HG03442 (cell line): ENCODE results near the gene MDGA2.
"Not testable (repeated sequence)": the region's sequence is repeated elsewhere in the genome, so short reads cannot be mapped to it uniquely, and the experiment has no call there.

ENCODE experiments used
- ATAC-seq: cut with Tn5 transposase; IDR thresholded peaks from one replicate; pipeline ENCODE4 v1.9.1; 2021; ENCODE audit warnings: mild to moderate bottlenecking, moderate library complexity; ENCODE audit not compliant: unreplicated experiment

Gene MDGA2

DNA sequence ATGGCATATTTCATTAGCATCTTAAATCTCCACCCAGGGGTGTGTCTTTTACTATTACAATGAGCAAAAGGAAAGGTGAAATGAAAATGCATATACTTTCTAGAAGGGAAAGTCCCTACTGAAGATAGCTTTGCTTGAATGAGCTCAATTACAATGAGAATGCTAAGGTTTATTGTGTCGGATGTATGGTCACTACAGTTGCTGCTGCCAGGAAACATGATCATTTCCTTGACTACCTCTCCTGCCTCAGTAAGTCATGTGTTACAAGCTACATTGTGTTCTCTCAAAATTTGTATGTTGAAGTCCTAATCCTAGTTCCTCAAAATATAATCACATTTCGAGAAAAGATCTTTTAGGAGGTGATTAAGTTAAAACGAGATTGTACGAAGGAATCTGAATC, 322.2 kb downstream of the MDGA2 start:
- ATAC-seq: no peak

DNA sequence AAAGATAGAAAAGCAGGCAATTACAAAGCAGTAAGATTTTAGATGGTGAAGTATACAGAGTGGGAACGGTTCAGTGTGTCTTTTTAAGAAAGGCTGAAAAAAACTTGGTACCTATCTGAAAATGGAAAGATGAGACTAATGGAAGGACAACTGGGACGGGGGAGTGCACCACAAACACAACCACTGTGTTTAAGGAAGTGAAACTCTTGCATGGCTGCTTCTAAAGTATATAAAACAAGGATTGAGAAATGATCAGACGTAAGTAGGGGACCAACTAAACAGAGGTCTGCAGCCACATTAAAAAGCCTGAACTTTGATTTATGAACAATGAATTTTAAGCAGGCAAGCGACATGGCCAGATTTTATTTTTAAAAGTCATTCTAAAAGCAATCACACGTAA, 328.6 kb downstream of the MDGA2 start:
- peak; percentile 57 for ATAC-seq

DNA sequence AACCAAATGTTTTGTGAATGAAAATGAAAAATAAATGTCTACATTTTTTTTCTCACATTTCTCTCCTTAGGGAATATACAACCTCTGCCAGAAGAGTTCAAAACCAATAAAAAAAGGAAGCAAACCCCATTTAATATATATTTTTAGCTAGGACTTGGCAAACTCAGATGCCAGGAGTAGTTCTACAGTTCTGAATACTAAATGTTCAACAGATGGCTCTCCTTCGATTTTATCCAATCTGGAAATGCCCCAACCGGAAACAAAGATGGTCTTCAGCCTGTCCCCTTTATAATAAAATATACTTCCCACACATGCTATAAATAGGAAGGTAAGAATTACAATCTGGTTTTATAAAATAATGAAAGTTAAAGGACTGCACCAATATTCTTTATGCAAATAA, 330.4 kb downstream of the MDGA2 start:
- no peak for ATAC-seq

DNA sequence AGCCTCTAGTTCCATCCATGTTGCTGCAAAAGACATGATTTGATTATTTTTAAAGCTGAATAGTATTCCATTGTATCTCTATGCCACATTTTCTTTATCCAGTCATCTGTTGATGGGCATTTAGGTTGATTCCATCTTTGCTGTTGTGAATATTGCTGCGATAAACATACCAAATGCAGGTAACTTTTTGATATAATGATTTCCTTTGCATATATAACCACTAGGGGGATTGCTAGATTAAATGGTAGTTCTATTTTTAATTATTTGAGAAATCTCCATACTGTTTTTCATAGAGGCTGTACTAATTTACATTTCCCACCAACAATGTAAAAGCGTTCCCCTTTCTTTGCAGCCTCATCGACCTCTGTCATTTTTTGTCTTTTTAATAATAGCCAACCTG, 342.5 kb downstream of the MDGA2 start:
- no peak for ATAC-seq

DNA sequence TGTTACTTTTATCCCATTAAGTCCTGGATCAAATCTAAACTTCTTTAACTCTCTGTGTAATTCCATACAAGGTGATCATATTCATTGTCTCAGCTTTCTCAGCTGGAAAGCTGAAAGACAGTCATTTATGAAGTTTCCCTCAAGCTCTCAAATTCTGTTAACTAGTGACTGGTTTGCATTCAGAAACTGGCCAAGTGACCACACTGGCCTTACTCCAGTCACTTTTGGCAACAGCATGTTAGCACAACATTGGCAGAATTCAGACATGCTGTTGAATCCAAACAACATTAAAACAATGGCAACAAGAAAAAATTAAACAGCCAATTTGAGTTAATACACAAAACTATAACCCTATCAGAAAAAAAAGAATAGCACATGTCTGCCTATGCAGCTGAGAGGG, 343.3 kb downstream of the MDGA2 start:
- ATAC-seq: no peak

DNA sequence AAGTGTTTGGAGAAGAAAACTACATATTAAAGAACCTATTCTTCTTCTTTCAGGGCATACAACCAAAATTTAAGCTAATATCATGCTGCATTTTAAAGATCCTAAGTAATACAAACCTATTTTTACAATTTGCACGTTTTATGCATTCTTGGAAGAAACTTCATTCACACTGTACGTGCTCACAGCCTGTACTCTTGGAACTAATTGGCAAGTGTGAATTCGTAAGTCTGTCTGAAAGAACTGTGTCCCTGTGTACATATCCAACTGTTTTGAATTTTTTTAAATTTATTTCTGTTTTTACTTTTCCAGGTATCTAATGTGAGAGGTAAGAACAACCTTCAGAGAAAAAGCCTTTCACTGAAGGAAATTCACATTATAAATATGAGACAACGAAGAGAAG, 347.0 kb downstream of the MDGA2 start:
- no peak for ATAC-seq

DNA sequence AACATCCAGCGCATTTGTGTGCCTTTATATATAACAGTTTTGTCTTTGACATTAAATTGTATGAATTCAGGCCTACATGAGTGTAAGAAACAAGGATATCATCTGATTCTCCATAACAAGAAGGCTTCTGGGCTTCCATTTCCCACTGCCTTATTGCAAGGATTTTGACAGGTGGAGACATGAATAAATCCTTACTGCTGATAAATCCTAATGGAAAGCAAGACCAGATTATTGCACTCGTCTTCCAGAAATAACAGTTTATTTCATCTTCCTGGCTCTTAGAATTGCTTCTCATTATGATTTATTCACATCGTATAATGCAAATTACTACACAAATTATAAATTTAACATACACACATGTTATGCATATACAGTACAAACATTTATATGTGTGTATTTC, 348.1 kb downstream of the MDGA2 start:
- no peak for ATAC-seq

DNA sequence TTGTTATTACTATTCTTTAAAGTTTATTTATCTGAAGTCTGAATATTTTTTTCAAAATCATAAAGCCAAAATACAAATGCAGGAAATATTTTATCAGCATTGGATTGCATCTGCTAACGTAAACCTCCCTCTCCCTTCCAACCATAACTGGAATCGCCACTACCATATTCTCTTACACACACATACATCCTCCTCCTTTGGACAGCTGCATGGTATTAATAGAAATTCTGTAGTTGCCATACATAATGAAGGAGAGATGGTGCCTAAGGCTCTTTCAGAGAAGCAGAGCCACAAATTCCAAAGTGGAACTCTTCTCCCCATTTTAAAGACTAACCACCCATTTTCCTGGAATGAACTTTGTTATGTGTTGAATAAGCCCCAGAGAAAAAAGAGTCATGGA, 352.7 kb downstream of the MDGA2 start:
- ATAC-seq: no peak

DNA sequence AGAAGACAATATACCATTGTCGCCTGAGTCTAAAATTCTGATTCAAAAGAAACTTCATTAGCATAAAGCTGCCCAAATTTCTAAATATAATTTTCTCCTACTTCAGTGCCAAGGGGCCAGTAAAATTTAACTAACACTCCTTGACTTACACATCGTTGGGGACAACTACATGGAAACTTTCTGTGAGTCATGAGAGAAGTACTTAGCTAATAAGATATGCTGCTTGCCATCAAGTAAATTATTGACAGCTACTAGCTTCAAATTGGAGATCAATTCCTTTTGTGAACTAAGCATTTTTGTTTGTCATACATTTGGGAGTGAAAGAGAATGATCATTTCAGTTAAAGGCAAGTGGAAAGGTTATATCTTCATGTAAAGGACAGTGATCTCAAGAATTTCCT, 373.3 kb downstream of the MDGA2 start:
- ATAC-seq: no peak

DNA sequence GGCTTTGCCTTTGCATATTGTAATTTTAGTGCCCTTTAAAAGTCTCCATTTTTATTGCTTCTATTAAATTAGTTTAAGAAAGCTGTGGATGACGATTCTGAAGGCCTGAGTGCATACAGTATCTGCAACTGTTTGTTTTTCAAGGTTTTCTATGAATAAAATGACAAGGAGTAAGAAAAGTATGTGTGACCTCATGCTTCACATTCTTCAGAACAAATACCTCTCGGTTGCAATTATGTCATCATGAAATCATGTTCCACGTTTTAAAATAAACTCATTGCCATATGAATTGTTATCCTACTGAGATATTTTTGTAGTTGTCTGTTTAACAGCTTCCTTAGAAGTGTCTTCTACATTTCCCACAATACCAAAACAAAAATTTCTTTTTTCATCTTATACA, 374.6 kb downstream of the MDGA2 start:
- ATAC-seq: no peak

DNA sequence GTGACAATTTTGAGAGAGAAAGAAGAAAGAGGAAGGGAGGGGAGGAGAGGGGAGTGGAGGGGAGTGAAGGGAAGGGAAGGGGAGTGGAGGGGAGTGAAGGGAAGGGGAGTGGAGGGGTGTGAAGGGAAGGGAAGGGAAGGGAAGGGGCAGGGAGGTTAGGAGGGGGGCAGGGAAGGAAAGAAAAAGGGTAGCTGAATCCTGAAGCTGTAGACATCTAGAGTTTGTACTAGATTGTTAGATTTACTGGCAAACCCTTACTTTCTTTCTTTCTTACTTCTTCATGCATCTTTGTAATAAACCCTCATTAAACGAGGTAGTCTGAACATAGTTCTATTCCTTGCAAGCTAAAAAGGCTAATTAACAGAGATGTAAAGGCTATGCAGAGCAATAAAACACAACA, 378.0 kb downstream of the MDGA2 start:
- ATAC-seq: no peak

DNA sequence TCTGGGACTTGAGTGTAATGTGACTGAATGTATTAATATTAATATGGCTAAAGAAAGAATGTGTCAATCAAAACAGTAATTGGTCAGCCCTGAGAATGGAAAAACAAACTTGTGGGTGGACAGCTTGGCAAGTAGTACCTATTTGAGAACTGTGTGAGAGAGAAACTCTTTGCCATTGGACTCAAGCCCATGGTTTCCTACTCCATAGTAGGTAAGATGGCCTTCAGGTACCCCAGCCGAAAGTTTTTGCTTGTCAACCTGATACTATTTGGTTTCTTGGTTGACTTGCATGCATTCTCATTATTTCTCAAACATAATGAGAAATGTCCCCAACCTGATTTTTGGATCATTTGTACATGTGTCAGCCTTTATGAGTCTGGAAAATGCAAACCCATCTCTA, 391.1 kb downstream of the MDGA2 start:
- ATAC-seq: peak; percentile 63

DNA sequence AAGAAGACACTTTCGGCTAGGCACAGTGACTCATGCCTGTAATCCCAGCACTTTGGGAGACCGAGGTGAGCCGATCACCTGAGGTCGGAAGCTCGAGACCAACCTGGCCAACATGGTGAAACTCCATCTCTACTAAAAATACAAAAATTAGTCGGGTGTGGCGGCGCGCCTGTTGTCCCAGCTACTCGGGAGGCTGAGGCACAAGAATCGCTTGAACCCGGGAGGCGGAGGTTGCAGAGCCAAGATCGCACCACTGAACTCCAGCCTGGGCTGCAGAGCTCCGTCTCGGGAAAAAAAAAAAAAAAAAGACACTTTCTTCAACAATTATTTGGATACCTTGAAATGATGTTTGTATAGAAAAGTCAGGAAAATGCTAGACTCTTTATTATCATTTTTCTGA, 393.6 kb downstream of the MDGA2 start:
- ATAC-seq: not testable (repeated sequence)

DNA sequence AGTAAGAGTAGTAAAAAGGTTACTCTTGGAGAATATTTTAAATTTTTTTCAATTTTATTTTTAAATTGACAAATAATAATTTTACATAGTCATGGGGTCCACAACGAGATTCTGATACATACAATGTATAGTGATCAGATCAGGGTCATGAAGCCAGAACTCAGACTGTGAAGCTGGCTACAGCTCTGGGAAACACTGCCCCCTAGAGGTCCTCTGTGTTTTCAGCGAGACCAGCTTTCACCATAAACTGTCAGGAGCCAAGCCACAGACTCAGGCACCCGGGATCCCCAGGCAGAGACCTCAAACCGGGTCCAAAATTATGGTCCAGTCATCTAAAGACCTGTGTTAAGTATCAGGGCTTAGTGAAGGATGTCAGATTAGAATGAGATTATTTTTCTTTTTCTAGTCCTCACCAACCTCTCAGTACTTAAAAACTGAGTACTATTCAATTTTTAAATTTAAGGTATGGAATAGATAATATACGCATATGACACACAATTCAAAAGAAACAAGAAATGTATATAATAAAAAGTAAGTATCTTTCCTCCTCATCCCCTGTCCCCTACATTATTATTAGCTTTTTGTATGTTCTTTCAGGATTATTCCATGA, 397.1 kb downstream of the MDGA2 start:
- ATAC-seq: peak; percentile 97

DNA sequence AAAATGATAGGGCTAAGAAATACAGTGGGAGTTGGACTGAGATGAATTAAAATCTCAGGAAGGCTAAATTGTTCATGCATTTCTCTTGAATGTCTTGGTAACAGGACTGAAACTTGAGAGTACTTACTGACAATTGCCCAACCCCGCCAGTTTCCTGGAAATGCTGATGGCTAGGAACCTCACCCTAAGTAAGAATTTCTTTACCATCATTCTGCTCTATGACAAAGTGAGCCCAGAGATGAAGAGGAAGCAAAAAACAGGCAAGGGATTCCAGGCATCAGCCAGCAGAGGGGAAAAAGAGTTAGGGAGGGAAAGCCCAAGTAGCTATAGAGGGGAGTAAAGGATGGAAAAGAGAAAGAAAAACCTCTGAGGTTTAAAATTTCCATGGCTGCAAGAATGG, 397.7 kb downstream of the MDGA2 start:
- no peak for ATAC-seq

DNA sequence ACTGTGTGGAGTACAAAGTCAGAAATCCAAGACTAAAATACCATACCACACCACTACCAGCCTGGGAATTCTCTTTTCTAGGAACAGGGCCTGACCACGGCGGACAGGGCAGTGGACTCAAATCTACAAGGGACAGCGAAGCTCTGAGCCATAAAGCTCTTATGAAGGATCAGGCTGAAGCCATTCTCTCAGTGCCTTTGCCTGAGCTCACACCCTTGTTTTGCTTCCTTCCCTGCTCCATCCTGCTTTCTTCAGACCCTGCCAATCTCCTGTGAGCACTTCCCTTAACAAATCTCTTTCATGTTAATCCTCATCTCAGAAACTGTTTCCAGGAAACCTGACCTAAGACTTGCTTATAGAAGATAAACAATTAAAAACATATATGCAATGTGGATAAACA, 398.5 kb downstream of the MDGA2 start:
- no peak for ATAC-seq

DNA sequence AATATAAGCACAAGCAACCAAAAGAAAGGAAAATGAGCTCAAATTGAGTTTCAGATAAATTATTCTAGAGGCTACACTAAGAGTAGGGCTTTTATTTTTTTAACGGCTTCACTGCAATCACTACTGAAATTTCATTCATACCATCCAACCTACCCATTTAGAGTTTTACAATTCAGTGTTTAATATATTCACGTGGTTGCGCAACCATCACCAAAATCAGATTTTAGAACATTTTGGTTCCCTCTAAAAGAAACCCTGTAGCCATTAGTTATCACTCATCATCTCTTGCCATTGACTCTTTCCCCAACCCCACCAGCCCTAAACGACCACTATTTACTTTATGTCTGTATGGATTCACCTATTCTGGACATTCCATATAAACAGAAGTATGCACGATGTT, 401.5 kb downstream of the MDGA2 start:
- ATAC-seq: no peak

DNA sequence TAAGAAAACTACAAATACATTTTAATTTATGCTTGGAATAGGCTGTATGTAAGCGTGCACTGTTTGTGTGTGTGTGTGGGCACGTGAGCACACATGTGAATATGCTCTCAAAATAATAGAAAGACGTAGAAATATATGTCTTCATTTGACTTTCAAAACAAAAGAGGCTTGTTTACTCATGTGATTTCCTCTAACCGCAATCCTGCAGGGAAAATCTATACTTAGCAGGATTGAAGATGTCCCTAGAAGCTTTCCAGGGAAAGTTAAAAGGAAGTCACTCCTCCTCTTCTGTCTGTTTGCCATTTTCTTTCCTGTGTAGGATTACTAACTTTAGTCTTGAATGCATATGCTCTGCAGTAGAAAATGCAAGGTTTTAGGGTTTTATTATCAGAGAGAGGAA, 404.7 kb downstream of the MDGA2 start:
- ATAC-seq: no peak

DNA sequence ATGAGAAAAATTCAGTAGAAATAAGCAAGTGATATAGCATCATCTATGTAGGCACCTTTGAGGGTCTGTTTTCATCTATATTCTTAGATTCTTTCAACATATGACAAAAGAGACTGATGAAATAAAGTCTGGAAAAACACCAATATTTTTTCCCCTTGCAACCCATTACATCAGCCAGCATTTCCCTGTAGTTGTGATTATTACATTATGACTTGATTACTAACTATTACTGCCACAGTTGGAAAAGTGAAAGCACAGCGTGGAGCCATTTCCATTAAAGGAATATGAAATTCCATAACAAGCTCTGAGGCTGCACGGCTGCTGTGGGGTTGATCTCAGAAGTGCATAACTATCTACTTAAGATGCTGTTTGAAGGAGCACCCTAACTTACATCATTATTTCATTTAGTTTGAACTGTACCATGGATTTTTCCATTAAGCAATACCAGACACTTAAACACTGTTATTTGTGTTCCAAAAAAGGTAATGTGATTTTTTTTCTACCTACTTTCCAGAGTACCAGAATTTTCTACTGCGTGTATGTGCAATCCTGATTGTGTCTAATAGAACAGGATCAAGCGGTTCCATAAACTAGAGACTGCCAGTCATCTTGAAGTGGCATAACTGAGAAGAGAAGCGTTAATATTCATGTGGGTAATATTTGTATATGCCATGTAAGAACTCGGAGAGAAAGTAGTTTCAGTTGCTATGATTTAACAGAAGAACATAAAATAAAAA, 405.5 kb downstream of the MDGA2 start:
- no peak for ATAC-seq

DNA sequence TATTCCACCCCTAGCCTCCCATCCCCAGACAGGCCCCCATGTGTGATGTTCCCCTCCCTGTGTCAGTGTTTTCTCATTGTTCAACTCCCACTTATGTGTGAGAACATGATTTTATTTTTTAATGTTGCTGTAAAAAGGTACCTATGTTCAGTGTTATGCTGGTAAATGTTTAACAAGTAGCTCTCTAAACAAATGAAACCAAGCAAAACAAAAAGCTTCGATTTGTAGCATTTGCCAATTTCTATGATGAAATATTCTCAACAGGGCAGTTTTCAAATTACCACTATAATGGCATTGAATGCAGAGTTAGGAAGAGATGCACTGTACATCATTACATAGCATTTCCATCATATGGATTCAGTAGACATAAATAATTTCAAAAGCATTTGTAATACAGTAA, 410.6 kb downstream of the MDGA2 start:
- no peak for ATAC-seq

DNA sequence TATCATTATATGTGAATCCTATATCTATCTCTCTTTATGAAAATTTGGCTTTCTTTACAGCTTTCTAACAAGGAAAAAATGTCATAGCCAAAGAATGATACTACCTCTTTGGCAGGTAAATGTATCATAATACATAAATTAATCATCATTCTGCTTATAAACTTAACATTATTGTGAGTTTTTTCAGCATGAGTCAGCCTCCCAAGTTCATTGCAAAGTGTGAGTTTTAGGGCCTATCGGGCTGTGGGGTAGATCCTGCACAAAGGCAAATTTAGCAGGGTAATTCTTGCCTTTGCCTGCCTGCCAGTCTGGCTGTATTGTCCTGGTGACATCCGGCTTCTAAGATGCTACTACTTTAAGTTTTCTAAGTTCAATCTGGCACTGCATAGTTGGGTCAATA, 412.6 kb downstream of the MDGA2 start:
- no peak for ATAC-seq

DNA sequence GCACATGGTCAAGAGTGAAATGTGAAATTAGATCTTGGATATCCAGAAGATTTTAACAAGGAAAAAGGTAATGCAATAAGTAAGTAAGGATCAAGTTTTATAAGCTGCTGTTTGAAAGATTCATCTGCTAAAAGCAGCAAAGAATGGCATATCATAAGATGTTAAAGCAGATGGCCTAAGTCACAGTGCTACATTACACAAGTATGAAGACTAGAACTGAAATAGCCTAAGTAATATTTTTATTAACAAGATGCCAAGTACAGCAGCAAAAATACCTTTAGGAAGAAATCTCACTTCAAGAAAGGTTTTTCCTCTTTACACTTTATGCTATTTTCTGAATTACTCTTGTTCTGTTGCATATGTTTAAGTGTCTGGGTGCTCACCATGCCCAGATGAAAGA, 414.1 kb downstream of the MDGA2 start:
- ATAC-seq: no peak

DNA sequence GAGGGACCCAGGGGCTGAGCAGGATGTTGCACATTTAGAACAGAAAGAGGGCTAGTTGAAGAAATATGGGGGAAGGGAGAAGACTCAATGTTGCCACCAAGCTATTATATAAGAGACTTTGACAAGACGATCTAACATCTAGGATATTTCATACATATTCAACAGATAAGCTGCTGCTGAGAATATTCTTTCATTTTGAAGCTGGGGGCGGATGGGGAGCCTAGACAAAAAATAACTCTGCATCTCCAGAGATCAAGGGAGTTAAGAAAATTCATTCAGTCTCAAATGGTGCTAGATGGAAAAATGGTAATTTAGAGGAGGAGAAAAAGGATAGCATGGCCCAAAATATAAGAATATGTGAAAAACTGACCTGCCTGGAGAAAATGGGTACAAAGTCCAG, 415.6 kb downstream of the MDGA2 start:
- ATAC-seq: no peak
